RPMI7951 (cell line): ENCODE results near the gene HSD17B3. TPM values are rescaled to one million over a fixed set of nuclear protein-coding genes. Genes with fewer than 3 reads are reported as not detected.
"Not testable (repeated sequence)": the region's sequence is repeated elsewhere in the genome, so short reads cannot be mapped to it uniquely, and the experiment has no call there.

Experiments used
- DNase-seq: peaks from one replicate; pipeline ENCODE4 v3.0.0-alpha.2; 2012; ENCODE audit warnings: low read depth
- total RNA-seq: library from RNA; depleted of rRNA; stranded (reverse); fragments of >200 nt; shearing (Covaris generic); gene quantifications from 2 replicates; pipeline ENCODE4 v1.2.3, GENCODE V29; 2014; rRNA removed

The HSD17B3 gene
- total RNA-seq, 1 experiment from 2014 or later, result not detected

DNA sequence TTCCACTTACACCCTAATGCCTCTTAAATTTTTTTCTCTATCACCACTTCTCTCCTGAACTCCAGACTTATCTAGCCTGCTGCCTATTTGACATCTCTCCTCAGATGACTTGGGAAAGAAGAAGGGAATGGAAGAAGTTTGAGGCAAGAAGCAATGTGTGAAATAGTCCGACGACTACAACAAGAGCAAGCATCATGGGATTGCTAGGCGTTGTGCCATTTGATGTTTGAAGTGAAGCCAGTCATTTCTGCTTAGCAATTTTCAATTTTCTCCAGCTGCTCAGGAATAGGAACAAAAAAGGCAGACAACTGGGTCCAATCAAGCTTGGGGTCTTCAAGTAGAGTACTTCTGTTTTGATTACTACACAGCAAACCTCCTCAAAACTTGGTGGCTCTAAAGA is 106.4 kb downstream of the HSD17B3 start:
- no peak for DNase-seq

DNA sequence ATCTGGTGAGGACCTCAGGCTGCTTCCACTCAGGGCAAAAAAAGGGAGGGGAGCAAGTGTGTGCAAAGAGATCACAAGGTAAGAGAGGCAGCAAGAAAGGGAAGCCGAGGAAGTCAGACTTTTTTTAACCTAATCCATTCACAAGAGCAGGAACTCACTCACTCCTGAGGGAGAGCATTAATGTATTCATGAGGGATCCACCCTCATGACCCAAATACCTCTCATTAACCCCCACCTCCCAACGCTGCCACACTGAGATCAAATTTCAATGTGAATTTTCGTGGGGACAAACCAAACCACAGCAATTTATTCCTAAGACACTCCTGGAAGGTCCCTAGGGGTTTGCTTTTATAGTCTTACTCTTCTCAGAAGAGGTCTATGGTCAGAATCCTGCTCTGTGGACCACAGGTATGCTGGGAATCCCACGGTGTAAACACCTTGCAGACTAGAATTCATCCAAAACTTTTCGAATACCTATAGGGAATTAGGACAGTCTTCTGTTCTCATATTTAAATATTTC is 108.7 kb downstream of the HSD17B3 start:
- DNase-seq, result no peak

DNA sequence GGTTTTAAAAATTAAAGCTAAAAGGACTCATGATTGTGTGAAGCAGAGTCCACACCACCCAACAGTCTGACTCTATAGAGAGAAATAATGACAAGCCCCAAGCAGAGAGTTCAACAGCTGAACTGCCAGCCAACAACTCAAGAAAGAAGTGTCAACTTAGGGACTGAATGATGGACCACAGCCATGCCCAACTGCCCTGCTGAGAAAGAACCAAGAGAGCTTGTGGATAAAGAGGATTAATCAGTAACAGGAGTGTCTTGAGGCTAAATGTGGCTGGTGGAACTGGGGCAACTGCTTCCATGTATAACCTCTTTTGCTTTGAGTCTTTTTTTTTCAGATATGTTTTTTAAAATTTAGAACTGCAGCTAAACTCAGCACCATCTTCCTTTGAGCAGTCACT is 109.3 kb downstream of the HSD17B3 start:
- DNase-seq, result no peak

DNA sequence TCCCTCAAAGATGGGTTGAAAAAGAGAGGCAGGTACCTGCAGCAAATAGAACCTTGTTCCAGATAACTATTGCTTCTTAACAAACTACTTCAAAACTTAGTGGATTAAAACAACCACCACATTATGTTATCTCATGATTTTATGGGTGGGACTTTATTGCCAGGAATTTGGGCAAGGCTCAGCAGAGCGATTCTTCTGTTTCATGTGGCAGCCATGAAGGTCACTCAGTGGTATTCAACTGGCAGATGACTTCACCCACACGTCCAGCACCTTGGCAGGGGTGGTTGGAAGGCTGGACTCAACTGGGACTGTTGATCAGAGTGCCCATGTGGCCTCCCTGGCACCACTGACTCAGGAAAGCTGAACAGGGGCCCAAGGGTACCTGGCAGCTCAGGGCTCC is 112.0 kb downstream of the HSD17B3 start:
- no peak for DNase-seq

DNA sequence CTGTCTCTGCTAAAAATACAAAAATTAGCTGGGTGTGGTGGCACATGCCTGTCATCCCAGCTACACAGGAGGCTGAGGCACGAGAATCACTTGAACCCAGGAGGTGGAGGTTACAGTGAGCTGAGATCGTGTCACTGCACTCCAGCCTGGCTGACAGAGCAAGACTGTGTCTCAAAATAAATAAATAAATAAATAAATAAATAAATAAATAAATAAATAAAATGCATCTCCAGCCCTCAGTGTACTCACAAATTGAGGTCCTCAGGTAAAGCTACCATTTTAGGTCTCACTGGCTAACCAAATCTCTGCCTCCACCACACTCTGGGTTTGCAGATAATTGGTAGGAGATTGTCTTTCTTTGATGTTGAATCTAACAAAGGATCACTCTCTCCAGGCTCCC is 112.4 kb downstream of the HSD17B3 start:
- not testable (repeated sequence) for DNase-seq

DNA sequence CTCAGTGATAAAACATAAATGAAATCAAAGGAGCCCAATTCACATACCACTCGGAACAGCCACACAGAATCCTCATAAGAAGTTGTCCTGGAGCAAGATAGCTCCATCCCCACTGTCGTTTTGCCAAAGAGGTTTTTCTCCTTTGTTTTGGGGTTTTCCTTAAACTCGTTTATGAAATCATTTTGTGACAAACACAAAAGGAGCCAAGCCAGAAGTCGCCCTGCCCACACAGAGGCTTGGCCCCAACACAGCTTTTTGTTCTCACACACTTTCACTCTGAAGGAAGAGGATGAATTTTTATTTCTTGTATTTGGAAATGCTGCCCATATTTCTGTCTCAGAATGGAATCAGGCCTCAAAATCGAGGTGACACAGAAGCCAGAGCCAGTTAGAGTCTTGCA is 113.4 kb downstream of the HSD17B3 start:
- no peak for DNase-seq

DNA sequence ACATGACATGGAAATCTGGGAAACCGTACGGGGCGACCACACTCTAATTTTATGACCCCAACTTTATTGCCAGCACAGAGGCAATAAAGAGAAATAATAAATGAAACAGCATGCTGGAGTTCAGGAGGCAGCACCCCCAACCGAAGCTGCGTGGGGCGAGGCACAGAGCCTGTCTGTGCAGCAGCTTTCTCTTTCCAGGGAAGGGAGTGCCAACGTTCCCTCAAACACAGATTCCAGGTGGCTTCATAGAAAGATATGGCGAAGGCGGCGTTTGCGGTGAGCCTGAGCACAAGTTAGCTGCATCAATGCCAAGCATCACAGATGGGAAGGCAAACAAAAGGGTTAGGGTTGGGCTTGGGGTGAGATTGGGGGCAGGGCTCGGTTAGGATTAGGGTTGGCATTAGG is 114.8 kb downstream of the HSD17B3 start:
- no peak for DNase-seq

DNA sequence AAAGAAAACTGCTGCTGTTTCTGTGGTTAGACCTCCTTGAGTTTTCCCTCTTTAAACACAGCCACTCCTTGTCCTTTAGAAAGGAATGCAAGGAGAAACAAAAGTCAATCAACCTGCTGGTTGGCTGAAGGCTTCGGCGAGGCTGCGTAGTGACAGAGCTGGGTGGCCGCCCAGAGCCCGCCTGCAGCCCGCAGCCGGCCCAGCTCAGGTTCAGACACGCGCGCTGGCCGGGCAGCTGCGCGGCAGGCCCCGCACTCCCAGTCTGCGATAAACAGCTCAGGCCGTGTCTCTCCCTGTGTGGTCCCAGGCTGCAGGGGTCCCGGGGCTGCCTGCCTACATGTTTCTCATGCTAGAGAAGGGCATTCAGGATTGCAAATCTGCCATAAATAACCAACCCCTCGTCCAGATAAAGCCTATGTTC is 115.4 kb downstream of the HSD17B3 start:
- DNase-seq, result no peak

DNA sequence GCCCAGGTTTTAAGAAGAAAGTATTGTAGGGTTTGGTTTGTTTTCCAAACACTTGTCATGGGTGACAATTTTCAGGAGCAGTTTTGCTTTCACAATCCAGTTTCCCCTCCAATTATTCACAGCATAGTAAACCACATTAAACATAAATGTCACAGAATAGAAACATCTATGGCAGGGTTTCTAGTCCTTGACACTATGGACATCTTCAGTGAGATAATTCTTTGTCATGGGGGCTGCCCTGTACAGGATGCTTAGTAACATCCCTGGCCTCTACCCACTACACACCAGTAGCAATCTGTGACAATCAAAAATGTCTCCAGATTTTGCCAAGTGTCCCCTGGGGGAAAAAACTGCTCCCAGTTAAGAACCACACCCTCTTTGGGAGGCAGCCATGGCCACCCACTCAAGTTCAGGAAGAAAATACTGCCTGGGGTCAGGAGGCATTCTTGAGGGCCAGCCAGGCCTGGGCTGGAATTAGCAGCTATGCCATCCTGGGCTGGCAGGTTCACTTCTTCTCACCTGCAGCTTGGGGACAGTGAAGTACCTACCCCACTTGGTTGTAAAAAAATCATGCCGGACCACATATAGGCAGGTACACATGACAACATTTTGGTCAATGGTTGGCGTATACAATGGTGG is 116.3 kb downstream of the HSD17B3 start:
- DNase-seq, result no peak

Other genes starting within 250 kb of the HSD17B3 start
- 21.3 and 21.9 TPM in 2 replicates for gene SLC35D2, start 81.5 kb upstream of the HSD17B3 start, total RNA-seq
- gene ZNF367, start 116.2 kb upstream of the HSD17B3 start, total RNA-seq, result 18.2 and 21.1 TPM in 2 replicates
- gene HABP4, start 148.0 kb upstream of the HSD17B3 start, total RNA-seq, result 8.8 and 9.4 TPM in 2 replicates